Measurements from ENCODE around the gene RNF151. TPM values are rescaled to one million over a fixed set of nuclear protein-coding genes. Genes with fewer than 3 reads are reported as not detected.

The RNF151 gene
- total RNA-seq, 1 experiment from 2014 or later: 0.28 TPM

DNA sequence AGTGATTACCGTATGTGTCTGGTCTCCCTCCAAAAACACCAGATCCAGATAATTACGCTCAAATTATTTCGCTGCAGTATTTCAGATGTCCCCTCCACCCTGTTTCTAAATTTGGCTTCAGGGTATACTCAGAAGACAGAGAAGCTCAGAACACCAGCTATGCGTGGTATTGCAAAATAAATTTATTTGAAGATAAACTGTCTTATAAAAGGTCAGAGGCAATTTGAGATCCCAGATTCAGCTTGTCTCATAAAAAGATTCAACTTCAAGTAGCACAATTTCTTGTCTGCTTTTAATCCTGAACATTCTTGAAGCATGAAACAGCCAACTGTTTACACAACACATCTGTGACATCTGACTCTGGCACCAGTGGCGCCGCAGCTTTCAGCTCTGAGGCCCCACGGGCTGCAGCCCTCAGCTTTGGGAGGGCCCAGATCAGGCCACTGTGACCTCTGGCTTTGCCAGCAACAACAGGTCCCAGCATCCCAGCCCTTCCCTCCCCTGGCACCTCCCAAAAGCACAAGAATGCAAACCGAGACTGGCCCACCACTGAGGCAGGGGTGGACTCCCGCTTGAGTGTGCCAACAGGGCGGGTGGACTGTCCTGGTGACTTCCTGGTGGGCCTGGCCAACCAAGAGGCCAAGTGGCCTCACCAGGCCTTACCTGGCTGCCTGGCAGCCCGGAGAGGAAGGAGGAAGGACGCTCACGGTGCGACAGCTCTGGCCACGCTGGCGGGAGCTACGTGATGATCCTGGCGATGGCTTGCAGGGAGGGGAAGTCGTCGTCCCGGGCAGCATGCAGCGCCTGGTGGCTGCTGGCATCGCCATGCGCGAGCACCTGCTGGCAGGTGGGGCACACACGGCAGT, 31.1 kb downstream of the RNF151 start:
- no CpG with 5 or more reads among the region's 26 CpGs for WGBS (ENCODE audit: extremely low coverage, insufficient read length, low lambda C conversion rate)
- H3K4me3 Mint-ChIP-seq: no peak overlapping the region

More for the DNA sequence above, 31.1 kb downstream of the RNF151 start:
- no peak overlapping the region for H3K4me2 ChIP-seq (ENCODE audit: insufficient read depth, insufficient read length, low read length)
- H3K79me2 ChIP-seq (ENCODE audit: insufficient read depth, low read length): no peaks in the 10 kb centered on the region
- Mint-ChIP-seq H3K27me3 (ENCODE audit: low read depth) (peaks cover 7% of the 10 kb centered on the region; the same call in 1 of the 2 replicates), H3K27ac (peak overlapping the region in 1 of 3 experiments; percentile 15; a peak in 1 of 7 replicates), H3K4me1 (no peaks in the 10 kb centered on the region), H3K9me3 (no peaks in the 10 kb centered on the region), H3K36me3 (ENCODE audit: insufficient read depth in 1 of 3, low read depth in 3 of 3) (peaks cover 18 to 48% (median 44%) of the 10 kb centered on the region in 3 experiments)
- H3K27me3 ChIP-seq (ENCODE audit: insufficient read depth, low read length): no peaks in the 10 kb centered on the region
- H2AK5ac ChIP-seq (ENCODE audit: insufficient read length, low read length): no peak overlapping the region
- H3K4ac ChIP-seq (ENCODE audit: low read depth, low read length): no peak overlapping the region
- H4K5ac ChIP-seq (ENCODE audit: insufficient read length, low read depth, low read length): no peak overlapping the region
- H3K27ac ChIP-seq (ENCODE audit: insufficient read length, low read depth, low read length): no peak overlapping the region
- no peak overlapping the region for H3K18ac ChIP-seq (ENCODE audit: insufficient read length, low read depth, low read length)
- no peak overlapping the region for H4K91ac ChIP-seq (ENCODE audit: insufficient read length, low read depth, low read length)
- no peak overlapping the region for H3K23ac ChIP-seq (ENCODE audit: insufficient read length, low read depth, low read length)
- no peak overlapping the region for H2AFZ ChIP-seq (ENCODE audit: low read length)
- no peak overlapping the region for H3K14ac ChIP-seq (ENCODE audit: insufficient read depth, low read length)
- no peak overlapping the region for H2BK120ac ChIP-seq (ENCODE audit: low read depth, low read length, poor library complexity, severe bottlenecking)
- H2BK5ac ChIP-seq (ENCODE audit: insufficient read length, low read length): no peak overlapping the region
- no peak overlapping the region for H3T11ph ChIP-seq (ENCODE audit: low read length)
- no peak overlapping the region for H2BK20ac ChIP-seq (ENCODE audit: low read depth, low read length, poor library complexity, severe bottlenecking)
- TF ChIP-seq, protein P1, sequence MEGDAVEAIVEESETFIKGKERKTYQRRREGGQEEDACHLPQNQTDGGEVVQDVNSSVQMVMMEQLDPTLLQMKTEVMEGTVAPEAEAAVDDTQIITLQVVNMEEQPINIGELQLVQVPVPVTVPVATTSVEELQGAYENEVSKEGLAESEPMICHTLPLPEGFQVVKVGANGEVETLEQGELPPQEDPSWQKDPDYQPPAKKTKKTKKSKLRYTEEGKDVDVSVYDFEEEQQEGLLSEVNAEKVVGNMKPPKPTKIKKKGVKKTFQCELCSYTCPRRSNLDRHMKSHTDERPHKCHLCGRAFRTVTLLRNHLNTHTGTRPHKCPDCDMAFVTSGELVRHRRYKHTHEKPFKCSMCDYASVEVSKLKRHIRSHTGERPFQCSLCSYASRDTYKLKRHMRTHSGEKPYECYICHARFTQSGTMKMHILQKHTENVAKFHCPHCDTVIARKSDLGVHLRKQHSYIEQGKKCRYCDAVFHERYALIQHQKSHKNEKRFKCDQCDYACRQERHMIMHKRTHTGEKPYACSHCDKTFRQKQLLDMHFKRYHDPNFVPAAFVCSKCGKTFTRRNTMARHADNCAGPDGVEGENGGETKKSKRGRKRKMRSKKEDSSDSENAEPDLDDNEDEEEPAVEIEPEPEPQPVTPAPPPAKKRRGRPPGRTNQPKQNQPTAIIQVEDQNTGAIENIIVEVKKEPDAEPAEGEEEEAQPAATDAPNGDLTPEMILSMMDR (conservative IDR thresholded peaks at IDR 0.05): no peak
- no peak overlapping the region for H3K56ac ChIP-seq (ENCODE audit: insufficient read length, low read depth, low read length)
- no peak overlapping the region for H2BK15ac ChIP-seq (ENCODE audit: low read depth, low read length)
- no peak for DNase-seq
- no peak overlapping the region for H2BK12ac ChIP-seq (ENCODE audit: insufficient read length, low read depth, low read length)
- H3K9me3 ChIP-seq (ENCODE audit: control insufficient read depth, low read depth, low read length): no peaks in the 10 kb centered on the region
- no peak overlapping the region for H3K9ac ChIP-seq (ENCODE audit: extremely low read depth, insufficient read length, low read length)
- H3K4me1 ChIP-seq (ENCODE audit: insufficient read depth, low read length): no peaks in the 10 kb centered on the region
- H3K79me1 ChIP-seq (ENCODE audit: insufficient read depth, low read depth, low read length, poor library complexity, severe bottlenecking): no peaks in the 10 kb centered on the region
- H4K8ac ChIP-seq (replicated peaks; ENCODE audit: insufficient read length, low read depth, low read length): no peak overlapping the region
- no peaks in the 10 kb centered on the region for H3K23me2 ChIP-seq (ENCODE audit: insufficient read length, low read depth, low read length, poor library complexity, severe bottlenecking)
- no peaks in the 10 kb centered on the region for H4K20me1 ChIP-seq (ENCODE audit: control insufficient read depth, insufficient read depth, insufficient read length)

All from H9 (cell line).